H9 (cell line): Measurements from ENCODE around the gene KRT32. TPM values are rescaled to one million over a fixed set of nuclear protein-coding genes. Genes with fewer than 3 reads are reported as not detected.

ENCODE experiments used
- DNase-seq: peaks from one replicate; pipeline ENCODE4 v3.0.0-alpha.2; 2017
- H2AFZ ChIP-seq: one replicate; pipeline ENCODE4 v1.6.1; 2013; ENCODE audit warnings: mild to moderate bottlenecking, low read length, control low read depth, moderate library complexity
- H2AK5ac ChIP-seq: 2 replicates; pipeline ENCODE4 v1.6.1; 2013; ENCODE audit warnings: low read length, control low read depth, mixed read lengths; ENCODE audit not compliant: insufficient read length
- H2BK120ac ChIP-seq: one replicate; pipeline ENCODE4 v1.6.1; 2013; ENCODE audit warnings: low read depth, mild to moderate bottlenecking, low read length, control low read depth, inconsistent platforms; ENCODE audit not compliant: poor library complexity, severe bottlenecking
- H2BK12ac ChIP-seq: 2 replicates; pipeline ENCODE4 v1.6.1; 2013; ENCODE audit warnings: low read length, control low read depth, mixed read lengths, low read depth; ENCODE audit not compliant: insufficient read length
- H2BK15ac ChIP-seq: 2 replicates; pipeline ENCODE4 v1.6.1; 2013; ENCODE audit warnings: low read depth, low read length, control low read depth
- H2BK20ac ChIP-seq: one replicate; pipeline ENCODE4 v1.6.1; 2013; ENCODE audit warnings: low read depth, mild to moderate bottlenecking, low read length, control low read depth, inconsistent platforms; ENCODE audit not compliant: poor library complexity, severe bottlenecking
- H2BK5ac ChIP-seq: 2 replicates; pipeline ENCODE4 v1.6.1; 2013; ENCODE audit warnings: low read length, control low read depth, mixed read lengths; ENCODE audit not compliant: insufficient read length
- H3K14ac ChIP-seq: 2 replicates; pipeline ENCODE4 v1.6.1; 2013; ENCODE audit warnings: low read length, control low read depth; ENCODE audit not compliant: insufficient read depth
- H3K18ac ChIP-seq: 2 replicates; pipeline ENCODE4 v1.6.1; 2013; ENCODE audit warnings: low read depth, mild to moderate bottlenecking, mixed read lengths, low read length, control low read depth; ENCODE audit not compliant: insufficient read length
- H3K23ac ChIP-seq: 2 replicates; pipeline ENCODE4 v1.6.1; 2013; ENCODE audit warnings: low read length, control low read depth, mixed read lengths, low read depth; ENCODE audit not compliant: insufficient read length
- H3K23me2 ChIP-seq: 2 replicates; pipeline ENCODE4 v1.6.1; 2013; ENCODE audit warnings: low read depth, mild to moderate bottlenecking, mixed read lengths, low read length, control low read depth; ENCODE audit not compliant: insufficient read length, poor library complexity, severe bottlenecking
- H3K27ac ChIP-seq: 2 replicates; pipeline ENCODE4 v1.5.1; 2013; ENCODE audit warnings: low read length, control low read depth, mixed read lengths, low read depth; ENCODE audit not compliant: insufficient read length
- H3K27me3 ChIP-seq: 2 replicates; pipeline ENCODE4 v1.6.1; 2013; ENCODE audit warnings: low read length, control low read depth, inconsistent platforms; ENCODE audit not compliant: insufficient read depth
- H3K4ac ChIP-seq: 2 replicates; pipeline ENCODE4 v1.6.1; 2013; ENCODE audit warnings: low read depth, mild to moderate bottlenecking, control low read depth, inconsistent platforms, low read length, moderate library complexity
- H3K4me1 ChIP-seq: 2 replicates; pipeline ENCODE4 v1.6.1; 2013; ENCODE audit warnings: low read length, control low read depth, inconsistent platforms; ENCODE audit not compliant: insufficient read depth
- H3K4me2 ChIP-seq: 2 replicates; pipeline ENCODE4 v1.6.1; 2013; ENCODE audit warnings: low read length, control low read depth, mixed read lengths; ENCODE audit not compliant: insufficient read length, insufficient read depth
- H3K56ac ChIP-seq: 2 replicates; pipeline ENCODE4 v1.6.1; 2013; ENCODE audit warnings: low read depth, mild to moderate bottlenecking, mixed read lengths, low read length, control low read depth; ENCODE audit not compliant: insufficient read length
- H3K79me1 ChIP-seq: 2 replicates; pipeline ENCODE4 v1.6.1; 2013; ENCODE audit warnings: low read depth, mild to moderate bottlenecking, moderate library complexity, low read length, control low read depth, inconsistent platforms; ENCODE audit not compliant: insufficient read depth, poor library complexity, severe bottlenecking
- H3K79me2 ChIP-seq: 2 replicates; pipeline ENCODE4 v1.6.1; 2013; ENCODE audit warnings: low read length, control low read depth, inconsistent platforms; ENCODE audit not compliant: insufficient read depth
- H3K9ac ChIP-seq: 2 replicates; pipeline ENCODE4 v1.6.1; 2013; ENCODE audit warnings: low read length, control low read depth, mixed read lengths; ENCODE audit not compliant: insufficient read length; ENCODE audit errors: extremely low read depth
- H3K9me3 ChIP-seq: one replicate; pipeline ENCODE4 v1.6.1; 2013; ENCODE audit warnings: low read depth, low read length, inconsistent platforms; ENCODE audit not compliant: control insufficient read depth
- H3T11ph ChIP-seq: one replicate; pipeline ENCODE4 v1.6.1; 2013; ENCODE audit warnings: mild to moderate bottlenecking, low read length, control low read depth, inconsistent platforms
- H4K20me1 ChIP-seq: one replicate; pipeline ENCODE4 v1.6.1; 2013; ENCODE audit not compliant: control insufficient read depth, insufficient read length, insufficient read depth
- H4K5ac ChIP-seq: 2 replicates; pipeline ENCODE4 v1.6.1; 2013; ENCODE audit warnings: low read depth, mild to moderate bottlenecking, mixed read lengths, low read length, control low read depth; ENCODE audit not compliant: insufficient read length
- H4K8ac ChIP-seq: replicated peaks from 2 replicates; pipeline ENCODE4 v1.6.1; 2013; ENCODE audit warnings: low read length, control low read depth, mixed read lengths, low read depth; ENCODE audit not compliant: insufficient read length
- H4K91ac ChIP-seq: 2 replicates; pipeline ENCODE4 v1.6.1; 2013; ENCODE audit warnings: low read depth, mild to moderate bottlenecking, moderate library complexity, mixed read lengths, low read length, control low read depth; ENCODE audit not compliant: insufficient read length
- H3K27ac Mint-ChIP-seq, 3 experiments: 2 replicates in 2 of 3; 3 replicates in 1 of 3; pipeline ENCODE4 v1.8.0; 2020 to 2021; ENCODE audit warnings: mixed read lengths in 3 of 3, mild to moderate bottlenecking in 1 of 3, moderate library complexity in 1 of 3
- H3K27me3 Mint-ChIP-seq: 2 replicates; pipeline ENCODE4 v1.8.0; 2021; ENCODE audit warnings: low read depth, mild to moderate bottlenecking, moderate library complexity, mixed read lengths
- H3K36me3 Mint-ChIP-seq, 3 experiments: 2 replicates in 2 of 3; 3 replicates in 1 of 3; pipeline ENCODE4 v1.8.0; 2020 to 2021; ENCODE audit warnings: low read depth in 3 of 3, mixed read lengths in 3 of 3; ENCODE audit not compliant: insufficient read depth in 1 of 3
- H3K4me1 Mint-ChIP-seq, 2 experiments: 2 replicates each; pipeline ENCODE4 v1.8.0; 2020; ENCODE audit warnings: mixed read lengths in 2 of 2
- H3K4me3 Mint-ChIP-seq, 2 experiments: 2 replicates in 1 of 2; 3 replicates in 1 of 2; pipeline ENCODE4 v1.8.0; 2020 to 2021; ENCODE audit warnings: mild to moderate bottlenecking in 2 of 2, mixed read lengths in 2 of 2, moderate library complexity in 1 of 2
- H3K9me3 Mint-ChIP-seq, 2 experiments: 2 replicates in 1 of 2; 3 replicates in 1 of 2; pipeline ENCODE4 v1.8.0; 2020; ENCODE audit warnings: mild to moderate bottlenecking in 2 of 2, mixed read lengths in 2 of 2, moderate library complexity in 1 of 2
- WGBS: extraction: QIAGEN DNeasy Blood & Tissue Kit; methylation state at CpG from one replicate; pipeline ENCODE4 v1.1.7; 2013; ENCODE audit warnings: missing lambda C conversion rate, low lambda C conversion rate, mixed read lengths; ENCODE audit not compliant: insufficient read length; ENCODE audit errors: extremely low coverage; 5-methylcytosine and 5-hydroxymethylcytosine counted together
- total RNA-seq: library from RNA; stranded (reverse); gene quantifications from 2 replicates; pipeline ENCODE4 v1.2.1, GENCODE V29; 2021
- TF ChIP-seq, protein P1 (sequence below): fragments of 200-600 bp; sonication (generic); conservative IDR thresholded peaks from 3 replicates; pipeline ENCODE4 v1.8.0; 2021; ENCODE audit warnings: antibody characterized with exemption, mild to moderate bottlenecking

KRT32 gene
- total RNA-seq, 1 experiment from 2014 or later = not detected

DNA sequence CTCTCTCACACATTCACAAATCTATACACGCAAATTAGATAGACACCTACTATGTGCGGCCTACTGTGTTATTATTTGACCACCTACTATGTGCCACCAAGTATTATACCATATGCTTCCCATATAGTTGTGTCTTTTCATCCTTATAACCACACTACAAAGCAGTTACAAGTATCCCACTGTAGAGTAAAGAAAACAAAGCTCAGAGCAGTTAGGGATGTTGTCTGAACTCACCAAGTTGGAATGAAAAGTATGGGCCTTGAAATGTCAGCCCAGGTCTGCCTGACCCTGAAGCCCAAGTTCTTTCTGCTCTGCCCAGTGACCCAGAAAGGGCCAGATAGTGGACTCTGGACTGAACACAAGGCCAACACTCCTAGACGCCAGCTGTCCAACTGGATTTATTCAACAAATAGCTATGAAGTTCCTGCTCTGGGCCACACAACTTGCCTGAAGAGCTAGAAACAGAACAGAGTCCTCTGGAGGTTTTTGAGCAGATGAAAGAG lies 51.3 kb downstream of the KRT32 start:
- H2AK5ac ChIP-seq = no peak overlapping the region
- no peak overlapping the region for H2AFZ ChIP-seq
- H3K36me3 Mint-ChIP-seq = no peaks in the 10 kb centered on the region
- no peak overlapping the region for H2BK15ac ChIP-seq
- H3K4me1 Mint-ChIP-seq = peaks cover 32 to 37% of the 10 kb centered on the region in 2 experiments
- no peaks in the 10 kb centered on the region for H3K79me2 ChIP-seq
- H3K27me3 Mint-ChIP-seq = peaks cover 5% of the 10 kb centered on the region; the same call in 1 of the 2 replicates
- no peak overlapping the region for H3K9ac ChIP-seq
- H3K18ac ChIP-seq = no peak overlapping the region
- H3T11ph ChIP-seq = no peak overlapping the region
- H3K9me3 Mint-ChIP-seq = no peaks in the 10 kb centered on the region
- H3K27ac ChIP-seq = no peak overlapping the region
- H3K9me3 ChIP-seq = no peaks in the 10 kb centered on the region
- no peak overlapping the region for H4K91ac ChIP-seq
- H3K56ac ChIP-seq = no peak overlapping the region
- H3K23ac ChIP-seq = no peak overlapping the region
- no peaks in the 10 kb centered on the region for H3K79me1 ChIP-seq
- DNase-seq = no peak
- no peaks in the 10 kb centered on the region for H4K20me1 ChIP-seq
- no peak overlapping the region for H2BK12ac ChIP-seq
- no peak overlapping the region for H4K8ac ChIP-seq
- H3K14ac ChIP-seq = no peak overlapping the region
- no peak overlapping the region for H2BK5ac ChIP-seq
- H2BK20ac ChIP-seq = no peak overlapping the region
- H3K4me1 ChIP-seq = peaks cover 4% of the 10 kb centered on the region
- no peak overlapping the region for H4K5ac ChIP-seq
- WGBS = no CpG with 5 or more reads among the region's 3 CpGs
- no peak overlapping the region for H3K4me2 ChIP-seq
- no peak overlapping the region for H3K4ac ChIP-seq
- no peaks in the 10 kb centered on the region for H3K23me2 ChIP-seq
- H3K4me3 Mint-ChIP-seq = no peak overlapping the region
- no peaks in the 10 kb centered on the region for H3K27me3 ChIP-seq
- no peak overlapping the region for H3K27ac Mint-ChIP-seq
- TF ChIP-seq, protein P1, sequence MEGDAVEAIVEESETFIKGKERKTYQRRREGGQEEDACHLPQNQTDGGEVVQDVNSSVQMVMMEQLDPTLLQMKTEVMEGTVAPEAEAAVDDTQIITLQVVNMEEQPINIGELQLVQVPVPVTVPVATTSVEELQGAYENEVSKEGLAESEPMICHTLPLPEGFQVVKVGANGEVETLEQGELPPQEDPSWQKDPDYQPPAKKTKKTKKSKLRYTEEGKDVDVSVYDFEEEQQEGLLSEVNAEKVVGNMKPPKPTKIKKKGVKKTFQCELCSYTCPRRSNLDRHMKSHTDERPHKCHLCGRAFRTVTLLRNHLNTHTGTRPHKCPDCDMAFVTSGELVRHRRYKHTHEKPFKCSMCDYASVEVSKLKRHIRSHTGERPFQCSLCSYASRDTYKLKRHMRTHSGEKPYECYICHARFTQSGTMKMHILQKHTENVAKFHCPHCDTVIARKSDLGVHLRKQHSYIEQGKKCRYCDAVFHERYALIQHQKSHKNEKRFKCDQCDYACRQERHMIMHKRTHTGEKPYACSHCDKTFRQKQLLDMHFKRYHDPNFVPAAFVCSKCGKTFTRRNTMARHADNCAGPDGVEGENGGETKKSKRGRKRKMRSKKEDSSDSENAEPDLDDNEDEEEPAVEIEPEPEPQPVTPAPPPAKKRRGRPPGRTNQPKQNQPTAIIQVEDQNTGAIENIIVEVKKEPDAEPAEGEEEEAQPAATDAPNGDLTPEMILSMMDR = no peak
- no peak overlapping the region for H2BK120ac ChIP-seq
